DND-41 (cell line): ENCODE results near the gene MGAT4A.
A peak's percentile ranks its signal among the peaks of the same experiment; 100 is the strongest.

ENCODE experiments used
- ATAC-seq: fragments of 200-7000 bp; cut with Tn5 transposase; 3 replicates; pipeline ENCODE4 v1.9.1; 2021; ENCODE audit warnings: low read depth; ENCODE audit not compliant: insufficient read depth
- DNase-seq: peaks from one replicate; pipeline ENCODE4 v3.0.0-alpha.2; 2020
- H2AFZ ChIP-seq: 2 replicates; pipeline ENCODE4 v1.6.0; 2012; ENCODE audit warnings: low read depth, low read length
- H3K27ac ChIP-seq: 2 replicates; pipeline ENCODE4 v1.5.1; 2012; ENCODE audit warnings: low read length, inconsistent platforms
- H3K27me3 ChIP-seq: fragments of 200-600 bp; sonication (generic); 2 replicates; pipeline ENCODE4 v1.6.0; 2012; ENCODE audit warnings: low read length, mild to moderate bottlenecking, inconsistent platforms; ENCODE audit not compliant: insufficient read depth, poor library complexity
- H3K36me3 ChIP-seq: 2 replicates; pipeline ENCODE4 v1.5.1; 2012; ENCODE audit warnings: low read length, inconsistent platforms; ENCODE audit not compliant: insufficient read depth
- H3K4me1 ChIP-seq: 2 replicates; pipeline ENCODE4 v1.5.1; 2012; ENCODE audit warnings: mild to moderate bottlenecking, low read length; ENCODE audit not compliant: insufficient read depth
- H3K4me2 ChIP-seq: 2 replicates; pipeline ENCODE4 v1.6.0; 2012; ENCODE audit warnings: mild to moderate bottlenecking, moderate library complexity, low read length, inconsistent platforms; ENCODE audit not compliant: insufficient read depth
- H3K4me3 ChIP-seq, 2 experiments: fragments of 200-600 bp in 1 of 2; shearing (Covaris generic) in 1 of 2; 2 replicates each; pipeline ENCODE4 v1.5.1; 2012 to 2016; ENCODE audit warnings: inconsistent platforms in 2 of 2, low read length in 2 of 2, mild to moderate bottlenecking in 2 of 2, low read depth in 1 of 2, moderate library complexity in 1 of 2
- H3K79me2 ChIP-seq: 2 replicates; pipeline ENCODE4 v1.6.0; 2012; ENCODE audit warnings: low read length, inconsistent platforms; ENCODE audit not compliant: insufficient read depth
- H3K9ac ChIP-seq: 2 replicates; pipeline ENCODE4 v1.6.0; 2012; ENCODE audit warnings: low read depth, mild to moderate bottlenecking, inconsistent platforms, low read length, moderate library complexity
- H3K9me3 ChIP-seq: 2 replicates; pipeline ENCODE4 v1.5.1; 2012; ENCODE audit warnings: low read length, moderate library complexity, mild to moderate bottlenecking, inconsistent platforms; ENCODE audit not compliant: insufficient read depth, severe bottlenecking
- H4K20me1 ChIP-seq: 2 replicates; pipeline ENCODE4 v1.6.0; 2012; ENCODE audit warnings: low read length; ENCODE audit not compliant: insufficient read depth
- EZH2 ChIP-seq: IDR thresholded peaks from 3 replicates; pipeline ENCODE4 v1.6.1; 2012; ENCODE audit warnings: borderline replicate concordance, low read depth, mild to moderate bottlenecking, moderate library complexity, low read length, inconsistent platforms; ENCODE audit not compliant: severe bottlenecking
- TF ChIP-seq, protein P1 (sequence below): IDR thresholded peaks from 2 replicates; pipeline ENCODE4 v1.5.1; 2012; ENCODE audit warnings: borderline replicate concordance, low read length, moderate library complexity, mild to moderate bottlenecking; ENCODE audit not compliant: poor library complexity, severe bottlenecking; ENCODE audit errors: extremely low read depth

Gene MGAT4A

DNA sequence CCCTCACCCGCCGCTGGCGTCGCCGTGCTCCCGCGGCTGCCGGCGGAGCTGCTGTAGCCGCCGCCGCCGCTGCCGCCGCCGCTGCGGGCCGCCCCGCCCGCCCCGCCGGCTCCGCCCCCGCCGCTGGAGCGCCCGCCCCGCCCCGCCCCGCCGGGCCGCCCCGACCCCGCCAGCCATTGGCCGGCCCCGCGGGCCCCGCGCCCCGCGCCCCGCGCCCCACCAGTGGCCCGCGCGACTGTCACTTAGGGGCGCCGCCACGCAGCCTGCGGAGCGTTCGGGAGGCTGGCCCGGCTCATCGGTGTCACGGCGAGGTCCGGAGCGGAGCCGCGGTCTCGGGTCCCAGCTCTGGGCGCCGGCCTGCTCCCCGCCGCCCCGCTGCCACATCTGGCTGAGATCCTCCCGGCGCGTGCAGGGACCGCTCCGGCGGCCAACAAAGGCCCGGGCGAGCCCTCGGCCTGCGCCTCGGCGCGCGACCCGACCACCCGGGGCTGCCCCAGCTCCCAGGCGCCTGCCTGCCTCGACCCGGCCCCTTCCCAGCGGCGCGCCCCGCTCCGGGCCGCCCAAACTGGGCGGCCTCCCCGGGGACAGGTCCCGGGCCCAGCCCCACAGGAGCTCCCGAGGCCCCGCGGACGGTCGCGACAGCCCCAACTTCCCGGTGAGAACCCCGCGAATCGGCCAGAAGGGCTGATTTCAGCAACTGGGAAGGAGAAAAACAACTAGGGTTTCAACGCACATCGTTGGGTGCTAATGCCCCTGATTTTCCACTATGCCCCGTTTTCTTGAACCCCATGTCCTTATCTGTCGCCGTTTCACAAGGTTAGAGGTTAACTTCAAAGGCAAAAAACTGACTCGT lies at the start of gene MGAT4A:
MGAT4A (minus strand) TSS at position 92 of the 853 bp plus-strand sequence. CDS start 4,800 bp downstream, outside the sequence.
- peak; percentile 78 for DNase-seq
- H3K4me2 ChIP-seq, result peak within 1 kb of the TSS; percentile 82
- H3K4me3 ChIP-seq, result peak within 1 kb of the TSS; percentile 71 to 75
- no peaks in the 10 kb centered on the region for H3K9me3 ChIP-seq
- peak; percentile 69 for ATAC-seq
- peak within 1 kb of the TSS; percentile 93 for H3K27ac ChIP-seq
- H3K79me2 ChIP-seq, result peaks cover 66% of the 10 kb centered on the region
- H4K20me1 ChIP-seq, result peaks cover 11% of the 10 kb centered on the region; the same call in 1 of the 2 replicates
- H2AFZ ChIP-seq, result peak within 1 kb of the TSS; percentile 58
- peaks cover 2% of the 10 kb centered on the region for H3K36me3 ChIP-seq
- H3K4me1 ChIP-seq, result peaks cover 86% of the 10 kb centered on the region
- TF ChIP-seq EZH2, result no peak
- TF ChIP-seq, protein P1, sequence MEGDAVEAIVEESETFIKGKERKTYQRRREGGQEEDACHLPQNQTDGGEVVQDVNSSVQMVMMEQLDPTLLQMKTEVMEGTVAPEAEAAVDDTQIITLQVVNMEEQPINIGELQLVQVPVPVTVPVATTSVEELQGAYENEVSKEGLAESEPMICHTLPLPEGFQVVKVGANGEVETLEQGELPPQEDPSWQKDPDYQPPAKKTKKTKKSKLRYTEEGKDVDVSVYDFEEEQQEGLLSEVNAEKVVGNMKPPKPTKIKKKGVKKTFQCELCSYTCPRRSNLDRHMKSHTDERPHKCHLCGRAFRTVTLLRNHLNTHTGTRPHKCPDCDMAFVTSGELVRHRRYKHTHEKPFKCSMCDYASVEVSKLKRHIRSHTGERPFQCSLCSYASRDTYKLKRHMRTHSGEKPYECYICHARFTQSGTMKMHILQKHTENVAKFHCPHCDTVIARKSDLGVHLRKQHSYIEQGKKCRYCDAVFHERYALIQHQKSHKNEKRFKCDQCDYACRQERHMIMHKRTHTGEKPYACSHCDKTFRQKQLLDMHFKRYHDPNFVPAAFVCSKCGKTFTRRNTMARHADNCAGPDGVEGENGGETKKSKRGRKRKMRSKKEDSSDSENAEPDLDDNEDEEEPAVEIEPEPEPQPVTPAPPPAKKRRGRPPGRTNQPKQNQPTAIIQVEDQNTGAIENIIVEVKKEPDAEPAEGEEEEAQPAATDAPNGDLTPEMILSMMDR, result no peak
- peak within 1 kb of the TSS; percentile 88 for H3K9ac ChIP-seq
- H3K27me3 ChIP-seq, result no peaks in the 10 kb centered on the region

DNA sequence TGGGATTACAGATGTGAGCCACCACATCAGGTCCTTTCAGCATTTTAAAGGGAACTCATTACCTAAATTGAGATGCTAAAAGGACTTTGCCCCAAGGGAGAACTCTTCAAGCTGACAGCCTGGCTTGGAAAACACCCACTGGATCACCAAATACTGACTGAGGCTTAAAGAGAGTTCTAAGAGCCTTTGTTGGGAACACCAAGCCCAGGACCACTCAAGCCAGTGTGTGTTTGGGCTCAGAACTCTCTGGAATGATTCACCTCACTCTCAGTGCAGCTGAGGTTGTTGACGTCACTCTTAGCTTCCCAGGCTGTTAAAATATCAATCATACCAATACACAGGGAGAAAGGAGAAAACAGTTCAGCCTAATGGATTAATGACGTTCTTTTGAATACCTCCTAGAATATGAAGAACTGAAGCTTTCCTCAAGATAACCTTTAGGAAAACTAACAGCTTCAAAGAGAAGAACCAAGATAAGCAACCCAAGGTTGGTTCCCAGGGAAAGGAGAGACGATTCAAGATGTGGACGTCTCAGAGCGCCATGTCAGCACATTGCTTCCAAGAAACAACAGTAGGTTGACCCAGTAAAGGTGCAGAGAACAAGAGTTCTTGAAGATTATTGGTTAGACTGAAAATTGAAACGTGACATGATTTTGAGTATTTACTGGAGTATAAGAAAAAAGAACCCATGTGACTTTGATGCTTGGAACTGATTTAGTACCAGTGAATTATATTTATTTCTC lies 48.0 kb upstream of the MGAT4A start:
- Histone ChIP-seq H3K27me3 (no peaks in the 10 kb centered on the region), H3K4me3 (no peak overlapping the region), H3K4me2 (no peak overlapping the region), H3K4me1 (peaks cover 1% of the 10 kb centered on the region), H2AFZ (peak overlapping the region; percentile 43; the same call in 1 of the 2 replicates), H3K9me3 (peaks cover 17% of the 10 kb centered on the region), H3K36me3 (no peaks in the 10 kb centered on the region), H3K27ac (no peak overlapping the region), H4K20me1 (no peaks in the 10 kb centered on the region), H3K79me2 (no peaks in the 10 kb centered on the region), H3K9ac (no peak overlapping the region)
- no peak for DNase-seq
- TF ChIP-seq EZH2, result no peak
- TF ChIP-seq, protein P1, result no peak
- ATAC-seq, result no peak

DNA sequence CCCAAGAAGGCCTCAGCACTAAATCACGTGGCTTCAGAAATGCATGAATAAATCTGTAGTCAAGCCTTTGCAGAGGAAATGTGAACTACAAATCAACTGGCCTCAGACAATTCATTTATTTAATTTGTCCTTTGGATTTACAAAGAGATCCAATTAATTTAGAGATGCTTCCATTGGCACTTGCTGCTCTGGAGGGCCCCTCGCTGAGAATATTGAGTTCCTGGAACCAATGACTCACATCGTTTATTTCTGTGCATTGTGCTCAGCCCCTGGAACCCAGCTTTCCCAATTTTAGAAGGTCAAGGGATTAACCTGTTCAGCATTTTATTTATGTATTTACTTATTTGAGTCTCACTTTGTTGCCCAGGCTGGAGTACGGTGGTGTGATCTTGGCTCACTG lies 47.2 kb upstream of the MGAT4A start:
- Histone ChIP-seq H2AFZ (no peak overlapping the region), H3K9ac (no peak overlapping the region), H3K27me3 (no peaks in the 10 kb centered on the region), H3K27ac (no peak overlapping the region), H3K4me3 (no peak overlapping the region), H3K79me2 (no peaks in the 10 kb centered on the region), H4K20me1 (no peaks in the 10 kb centered on the region), H3K4me2 (no peak overlapping the region), H3K36me3 (no peaks in the 10 kb centered on the region), H3K4me1 (peaks cover 9% of the 10 kb centered on the region), H3K9me3 (peaks cover 17% of the 10 kb centered on the region)
- TF ChIP-seq, protein P1, result no peak
- no peak for TF ChIP-seq EZH2
- DNase-seq (no peak), ATAC-seq (no peak)
